NOMO-1 (cell line): Measurements from ENCODE around the gene GPR18.

ENCODE experiments used
- DNase-seq, 2 experiments: peaks; one replicate each; lab custom pipeline; 2025; ENCODE audit not compliant: unreplicated experiment in 2 of 2; lab: John Stamatoyannopoulos, UW

GPR18 gene, protein sequence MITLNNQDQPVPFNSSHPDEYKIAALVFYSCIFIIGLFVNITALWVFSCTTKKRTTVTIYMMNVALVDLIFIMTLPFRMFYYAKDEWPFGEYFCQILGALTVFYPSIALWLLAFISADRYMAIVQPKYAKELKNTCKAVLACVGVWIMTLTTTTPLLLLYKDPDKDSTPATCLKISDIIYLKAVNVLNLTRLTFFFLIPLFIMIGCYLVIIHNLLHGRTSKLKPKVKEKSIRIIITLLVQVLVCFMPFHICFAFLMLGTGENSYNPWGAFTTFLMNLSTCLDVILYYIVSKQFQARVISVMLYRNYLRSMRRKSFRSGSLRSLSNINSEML

DNA sequence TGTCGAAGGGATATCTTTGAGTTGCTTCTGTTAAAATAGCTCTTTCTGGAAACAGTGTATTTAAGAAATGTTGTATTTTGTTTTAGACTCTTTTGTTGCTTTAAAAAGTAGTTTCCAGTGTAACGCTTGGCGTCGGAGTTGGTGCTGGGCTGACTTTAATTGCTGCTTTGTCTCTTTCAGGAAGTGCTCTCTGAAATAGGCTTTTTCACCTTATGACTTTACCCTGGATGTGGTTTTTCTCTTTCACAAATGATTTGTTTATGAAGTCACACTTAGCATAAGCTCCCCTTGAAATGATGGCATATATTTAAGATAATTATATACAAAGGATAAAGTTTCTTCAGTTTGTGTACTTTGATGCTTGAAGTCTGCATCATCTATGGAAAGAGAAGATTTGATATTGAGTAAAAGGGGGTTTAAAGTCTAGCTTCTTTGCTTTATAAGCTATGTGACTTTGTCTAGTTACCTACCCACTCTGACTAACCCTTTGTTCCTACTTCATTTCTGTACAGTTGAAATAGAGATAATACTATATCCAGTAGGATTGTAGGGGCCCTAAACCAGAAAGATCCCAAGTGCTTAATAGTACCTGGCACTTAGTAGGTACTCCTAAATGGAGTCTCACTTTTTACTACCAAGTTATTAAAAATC, at the start of gene GPR18:
Gene GPR18 (minus strand): TSS at position 170 of the 651 bp plus-strand sequence. CDS start 2,507 bp downstream, outside the sequence.
- DNase-seq, result peak; percentile 13 to 60

DNA sequence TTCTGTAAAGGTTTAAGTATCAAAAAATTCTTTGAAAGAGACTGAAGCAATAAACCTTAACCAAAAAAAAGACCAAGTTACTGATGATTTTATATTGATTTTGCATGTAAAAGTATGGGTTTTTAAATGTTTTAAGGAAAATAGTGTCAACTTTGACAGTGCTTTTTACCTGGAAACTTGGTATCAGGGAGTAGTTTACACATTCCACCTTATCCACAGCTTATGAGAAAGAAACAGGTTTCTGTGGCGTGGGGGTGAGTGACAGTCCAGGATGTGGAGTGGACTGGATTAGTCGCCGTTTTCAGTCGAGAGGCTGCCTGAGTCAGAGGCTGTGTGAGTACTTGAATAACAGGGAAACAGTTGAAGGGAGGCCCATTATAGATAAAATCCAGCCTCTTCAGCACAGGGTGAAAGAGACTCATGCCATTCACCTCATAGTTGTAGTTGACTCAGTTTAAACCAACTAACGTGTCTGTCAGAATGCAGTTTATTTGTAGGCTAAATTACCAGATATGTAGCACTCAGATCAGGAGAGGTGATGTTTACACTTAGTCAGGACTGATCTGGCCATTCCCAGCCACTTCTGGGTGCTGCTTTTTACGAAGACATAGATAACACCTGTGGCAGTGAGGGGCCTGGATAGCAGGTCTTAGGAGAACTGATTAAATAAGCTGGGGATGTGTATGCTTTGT, 49.6 kb upstream of the GPR18 start:
- DNase-seq, result peak in 1 of 2 experiments; percentile 15

DNA sequence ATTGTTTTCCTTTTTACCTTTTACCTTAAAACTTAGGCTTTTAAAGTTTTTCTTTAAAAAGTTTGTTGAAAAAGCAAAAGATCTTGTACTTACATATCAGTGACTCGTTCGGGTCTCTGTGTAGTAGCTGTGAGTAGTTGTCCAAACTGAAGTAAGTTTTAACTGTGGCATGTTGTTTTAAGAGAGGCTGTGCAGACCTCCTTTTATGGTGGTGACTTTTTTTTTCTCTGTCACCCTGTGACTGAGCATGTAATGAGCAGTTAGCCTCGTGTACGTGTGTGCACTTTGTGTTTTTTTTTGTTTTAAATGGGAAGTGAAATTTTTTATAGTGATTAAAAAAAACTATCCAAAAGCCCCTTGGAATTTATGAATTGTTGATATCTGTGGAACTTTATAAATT, 49.1 kb upstream of the GPR18 start, which contains the start of gene GPR183:
Gene GPR183 (minus strand): TSS at position 153 of the 400 bp plus-strand sequence. CDS start 11,254 bp downstream, outside the sequence.
- DNase-seq, result peak; percentile 35 to 67

DNA sequence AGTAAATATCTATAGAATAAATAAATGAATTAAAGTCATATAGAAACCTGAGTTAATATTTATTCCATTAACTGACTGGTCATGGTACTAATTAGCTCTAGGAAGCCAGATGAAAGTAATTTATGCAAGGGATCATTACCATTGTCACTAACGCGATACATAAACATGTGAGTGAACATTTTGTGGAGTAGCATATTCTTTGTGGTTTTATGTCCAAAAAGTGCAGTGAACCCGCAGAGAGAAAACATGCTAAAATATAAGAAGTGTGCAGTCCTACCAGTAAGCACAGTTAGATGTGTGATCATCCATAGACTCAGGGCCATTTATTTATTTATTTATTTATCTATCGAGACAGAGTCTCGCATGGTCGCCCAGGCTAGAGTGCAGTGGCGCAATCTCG, 47.4 kb upstream of the GPR18 start:
- no peak for DNase-seq

DNA sequence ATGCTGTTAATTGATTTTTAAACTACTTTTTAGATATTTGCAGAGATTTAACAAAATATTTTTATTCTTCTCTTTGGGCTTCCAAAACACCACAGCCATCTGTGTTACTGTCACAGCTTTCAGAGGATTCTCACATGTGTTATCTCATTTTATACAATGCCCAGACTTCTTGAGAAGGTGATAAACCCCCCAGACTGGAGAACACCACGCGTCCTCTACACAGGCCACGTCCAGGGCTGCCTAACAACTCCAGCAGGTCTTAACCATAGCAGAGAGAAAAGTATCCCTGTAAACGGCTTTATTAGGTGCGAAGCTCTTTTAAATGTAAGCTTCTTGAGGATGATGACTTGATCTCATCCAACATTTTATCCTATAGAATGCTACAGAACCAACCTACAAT, 47.0 kb upstream of the GPR18 start:
- no peak for DNase-seq

DNA sequence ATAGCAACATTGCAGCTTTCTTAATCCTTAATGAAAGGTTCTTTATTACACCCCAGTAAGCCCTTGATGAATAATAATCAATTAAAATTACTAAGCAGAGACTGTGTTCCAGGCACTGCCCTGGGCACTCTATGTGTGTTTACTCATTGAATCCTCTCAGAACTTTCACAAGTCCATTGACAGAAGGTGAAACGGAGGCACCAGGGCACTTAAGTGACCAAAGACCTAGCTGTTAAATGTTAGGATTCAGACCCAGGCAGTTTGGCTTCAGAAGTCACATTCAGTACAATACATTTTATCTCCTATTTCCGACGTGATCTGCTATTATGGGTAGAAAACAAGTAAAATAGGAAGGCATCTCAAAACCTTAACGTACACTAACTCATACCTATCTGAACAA, 46.4 kb upstream of the GPR18 start:
- DNase-seq, result no peak

DNA sequence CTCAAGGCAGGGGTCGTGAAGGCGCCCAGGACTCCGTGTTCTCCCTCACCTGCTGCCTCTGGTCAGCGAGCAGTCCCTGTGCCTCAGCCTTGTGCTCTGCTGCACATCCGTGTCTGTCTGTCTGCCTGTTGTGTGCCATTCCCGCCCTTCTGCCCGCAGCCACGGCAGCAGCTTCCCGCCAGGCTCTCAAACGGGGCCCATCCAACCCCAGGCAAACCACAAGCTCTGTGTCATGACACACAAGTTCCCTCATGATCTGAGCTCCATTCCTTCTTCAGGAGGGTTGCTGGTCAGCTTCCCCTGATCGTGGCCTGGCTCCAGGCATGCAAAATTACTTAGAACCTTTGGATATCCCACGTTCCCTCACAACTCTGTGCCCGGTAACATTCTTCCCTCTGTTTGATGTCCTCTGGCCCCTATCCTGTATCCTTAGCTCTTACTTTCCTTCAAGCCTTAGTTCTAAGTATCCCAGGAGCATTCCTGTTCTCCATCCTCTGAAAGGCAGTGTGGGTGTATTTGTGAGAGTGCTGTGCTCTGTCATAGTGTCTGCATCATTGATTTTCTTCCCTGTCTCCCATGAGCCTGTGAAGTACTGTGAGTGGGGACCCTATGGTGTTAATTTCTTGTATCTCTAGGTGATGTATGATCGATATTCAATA, 45.8 kb upstream of the GPR18 start:
- DNase-seq, result peak; percentile 66

DNA sequence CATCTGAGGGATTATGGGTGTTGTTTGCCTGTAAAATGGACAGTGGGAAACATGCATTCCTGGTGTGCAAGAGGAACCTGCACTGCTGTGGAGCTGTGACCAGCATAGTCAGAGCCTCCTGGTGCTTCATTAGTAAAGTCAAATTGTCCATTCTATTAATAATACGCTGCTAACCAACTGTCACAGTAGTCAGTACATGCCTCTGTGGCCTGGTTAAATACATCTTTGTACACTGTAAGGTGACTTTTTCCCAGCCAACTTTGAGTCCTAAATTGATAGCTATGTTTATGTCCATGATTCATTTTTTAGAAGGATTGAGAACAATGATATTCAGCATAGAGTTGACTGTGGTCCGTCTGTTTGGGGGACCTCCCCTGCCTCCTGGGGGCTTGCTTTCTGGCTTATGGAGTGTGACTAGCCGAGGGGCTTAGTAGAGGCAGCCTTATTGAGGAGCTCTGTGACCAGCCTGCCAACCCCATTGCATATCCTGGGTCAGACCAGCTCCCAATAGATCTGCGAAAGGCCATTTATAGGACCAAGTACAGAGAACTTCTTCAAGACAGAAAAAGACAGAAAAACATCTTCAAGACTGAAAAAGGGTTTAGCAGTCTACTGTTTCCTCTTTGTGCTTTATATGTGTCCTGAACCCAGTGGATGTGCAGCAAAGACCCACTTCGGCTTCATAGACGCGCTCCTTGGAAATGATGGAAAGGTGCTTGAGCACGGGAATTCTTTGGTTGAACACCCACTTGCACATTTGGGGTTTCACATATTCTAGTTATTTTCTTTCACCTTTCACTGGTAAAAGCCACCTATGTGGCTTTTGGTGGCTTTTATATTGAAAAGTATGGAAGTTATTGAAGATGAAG, 44.7 kb upstream of the GPR18 start:
- DNase-seq, result no peak

DNA sequence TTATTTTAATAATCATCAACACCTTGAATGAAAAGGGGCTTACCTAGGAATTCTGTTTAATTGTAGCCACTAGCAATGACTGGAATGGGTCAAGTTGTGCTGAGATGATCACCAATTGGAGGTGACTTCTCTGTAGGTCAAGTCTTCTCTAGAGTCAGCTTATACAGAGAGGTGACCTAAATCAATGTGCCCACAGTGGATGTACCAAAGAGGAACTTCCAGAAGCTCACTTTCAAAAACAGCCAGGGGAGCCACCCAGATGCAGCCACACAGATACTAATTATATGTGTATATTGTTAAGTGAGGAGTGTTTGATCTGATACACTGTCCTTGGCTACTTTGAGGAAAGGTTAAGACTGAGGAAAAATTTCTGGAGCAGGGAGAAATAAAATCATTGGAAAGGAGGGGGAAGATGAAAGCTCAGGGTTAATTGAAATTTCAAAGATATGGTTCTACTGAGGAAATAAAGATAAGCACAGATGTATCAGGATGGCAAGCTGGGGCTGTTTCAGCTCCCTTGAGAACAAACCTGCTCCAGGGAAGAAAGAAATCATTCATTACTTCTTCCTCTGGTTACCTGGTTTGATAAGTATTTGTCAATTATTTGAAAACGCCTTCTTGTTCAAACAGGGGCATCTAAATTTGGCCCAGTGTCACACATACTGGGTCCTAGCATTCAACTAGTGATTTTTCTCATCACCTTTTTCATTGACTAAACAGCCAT, 43.9 kb upstream of the GPR18 start:
- DNase-seq, result peak in 1 of 2 experiments; percentile 55

DNA sequence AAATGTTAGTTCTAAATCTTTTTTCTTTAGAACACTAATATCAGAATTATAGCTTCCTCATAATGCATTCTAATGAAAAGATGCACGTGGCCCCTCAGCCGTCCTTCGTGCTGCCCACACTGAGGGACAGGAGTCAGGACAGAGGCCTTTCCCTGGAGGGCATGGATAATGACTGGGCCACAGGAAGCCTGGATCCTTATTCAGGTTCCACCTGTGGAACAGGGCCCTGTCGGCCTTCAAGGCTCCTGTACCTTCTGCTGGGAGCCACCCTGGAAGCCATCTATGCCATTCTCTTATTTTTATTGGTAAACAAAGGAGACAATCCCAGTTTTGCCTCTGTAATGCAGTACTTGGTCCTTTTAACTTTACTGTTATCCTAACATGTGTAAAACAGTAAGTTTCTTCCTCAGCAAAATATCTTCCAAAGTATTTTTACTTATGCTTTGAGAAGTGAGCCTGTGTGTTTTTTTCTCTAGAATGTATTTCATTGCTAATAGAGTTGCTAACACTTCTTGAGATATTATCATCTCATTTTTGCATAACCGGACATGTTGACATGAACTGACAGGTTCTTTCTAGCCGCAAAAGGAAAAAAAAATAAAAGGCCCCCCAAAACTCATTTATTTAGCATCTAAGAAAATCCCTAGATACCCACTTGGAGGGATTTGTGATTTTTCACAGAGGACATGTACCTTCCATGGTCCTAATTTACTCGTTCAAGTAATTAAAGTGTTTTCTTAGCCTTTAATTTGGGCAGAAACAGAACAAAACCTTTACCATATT, 43.1 kb upstream of the GPR18 start:
- DNase-seq, result no peak

DNA sequence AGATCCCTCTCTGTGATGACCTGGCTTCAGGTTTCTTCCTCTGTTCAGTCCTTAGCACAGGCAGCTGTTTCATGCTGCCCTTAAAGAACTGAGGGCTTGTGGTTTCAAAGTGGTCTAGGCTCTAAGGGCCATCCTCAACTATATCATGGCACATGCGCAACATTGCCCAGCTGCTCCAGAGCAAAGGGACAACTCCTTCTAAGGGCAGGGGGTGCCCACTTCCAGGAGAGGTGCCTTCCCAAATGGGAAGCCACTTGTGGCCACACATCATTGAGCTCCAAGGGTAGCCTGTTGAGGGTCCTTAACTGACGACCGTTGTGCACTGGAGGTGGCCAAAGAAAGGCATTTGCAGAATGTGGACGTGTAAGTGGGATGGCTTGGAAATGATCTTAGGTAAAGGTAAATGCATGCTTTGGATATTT, 41.8 kb upstream of the GPR18 start:
- no peak for DNase-seq

DNA sequence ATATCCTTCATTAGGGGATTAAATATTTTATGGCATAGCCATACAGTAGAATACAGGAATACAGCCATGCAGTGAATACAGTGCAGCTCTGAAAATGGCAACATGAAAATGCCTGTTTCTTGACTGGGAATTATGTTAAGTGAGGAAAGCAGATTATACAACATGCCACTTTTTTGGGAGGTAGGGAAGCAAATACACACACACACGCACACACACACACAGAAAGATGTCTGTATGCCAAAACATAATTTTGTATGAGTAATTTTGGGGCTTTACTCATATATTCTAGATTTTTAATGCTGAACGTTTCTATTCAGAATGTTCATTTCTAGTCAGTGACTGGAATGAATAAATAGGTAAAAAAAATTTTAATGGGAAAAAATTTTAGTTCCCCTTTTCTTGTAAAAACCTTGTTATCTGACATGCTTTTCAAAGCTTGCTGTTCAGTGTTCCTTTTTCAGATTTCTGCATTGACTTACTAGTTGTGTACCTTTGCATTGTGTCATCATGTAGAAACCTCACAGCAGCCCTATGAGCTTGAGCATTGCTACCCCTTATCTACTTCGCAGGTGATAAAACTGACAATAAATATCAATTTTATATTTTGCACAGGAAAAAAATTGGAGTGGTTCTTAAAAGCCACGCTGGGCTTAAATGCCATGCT, 41.2 kb upstream of the GPR18 start:
- no peak for DNase-seq

DNA sequence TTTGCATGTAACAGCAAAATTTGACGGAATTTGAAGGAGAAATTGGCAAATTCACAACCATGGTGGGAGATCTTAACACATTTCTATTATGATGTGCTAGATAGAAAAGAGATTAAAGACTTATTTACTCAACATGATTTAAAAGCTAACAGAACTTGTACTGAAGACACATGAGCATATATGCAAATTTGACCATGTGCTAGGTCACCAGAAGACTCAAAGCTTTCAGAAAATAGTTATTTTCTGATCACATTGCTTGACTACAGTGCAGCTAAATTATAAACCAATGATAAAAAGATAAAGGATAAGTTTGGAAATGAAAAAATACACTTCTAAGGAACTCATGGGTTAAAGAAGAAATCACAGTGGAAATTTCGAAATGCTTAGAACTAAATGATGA, 39.9 kb upstream of the GPR18 start:
- DNase-seq, result no peak

DNA sequence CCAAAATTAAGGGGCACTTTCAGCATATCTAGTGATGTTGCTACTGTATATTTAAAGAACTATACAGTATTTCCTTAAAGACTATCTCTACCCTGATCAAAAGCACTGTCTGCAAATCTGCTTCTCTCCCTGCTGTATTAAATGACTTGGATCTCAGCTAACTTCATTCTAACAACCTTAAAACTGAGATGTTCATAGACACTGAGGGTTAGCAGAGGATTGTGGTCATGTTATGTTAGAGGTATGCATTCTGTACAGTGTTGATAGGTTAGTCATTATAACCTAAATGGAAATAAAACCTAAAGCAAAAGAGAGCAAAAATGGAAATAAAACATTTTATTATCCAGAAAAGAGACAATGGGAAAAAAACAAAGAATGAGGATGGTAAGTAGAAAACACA, 39.2 kb upstream of the GPR18 start:
- no peak for DNase-seq

DNA sequence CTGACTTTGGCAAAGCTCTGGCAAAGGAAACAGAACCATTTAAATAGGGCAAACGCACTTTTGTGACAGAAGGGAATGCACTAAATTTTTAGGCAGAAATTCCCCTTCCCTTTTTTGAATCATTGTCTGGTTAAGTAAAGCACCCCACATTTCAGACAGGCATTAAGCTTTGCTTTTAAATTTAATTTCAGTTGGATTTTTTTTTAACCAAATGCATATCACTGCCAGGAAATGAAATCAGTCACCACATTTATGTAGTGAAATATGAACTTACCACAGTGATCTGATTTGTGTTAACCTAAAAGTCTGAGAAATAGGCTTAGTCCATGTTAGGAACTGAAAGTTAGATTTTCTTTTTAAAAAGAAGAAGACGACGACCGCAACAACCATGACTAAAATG, 38.2 kb upstream of the GPR18 start:
- DNase-seq, result peak in 1 of 2 experiments; percentile 69

DNA sequence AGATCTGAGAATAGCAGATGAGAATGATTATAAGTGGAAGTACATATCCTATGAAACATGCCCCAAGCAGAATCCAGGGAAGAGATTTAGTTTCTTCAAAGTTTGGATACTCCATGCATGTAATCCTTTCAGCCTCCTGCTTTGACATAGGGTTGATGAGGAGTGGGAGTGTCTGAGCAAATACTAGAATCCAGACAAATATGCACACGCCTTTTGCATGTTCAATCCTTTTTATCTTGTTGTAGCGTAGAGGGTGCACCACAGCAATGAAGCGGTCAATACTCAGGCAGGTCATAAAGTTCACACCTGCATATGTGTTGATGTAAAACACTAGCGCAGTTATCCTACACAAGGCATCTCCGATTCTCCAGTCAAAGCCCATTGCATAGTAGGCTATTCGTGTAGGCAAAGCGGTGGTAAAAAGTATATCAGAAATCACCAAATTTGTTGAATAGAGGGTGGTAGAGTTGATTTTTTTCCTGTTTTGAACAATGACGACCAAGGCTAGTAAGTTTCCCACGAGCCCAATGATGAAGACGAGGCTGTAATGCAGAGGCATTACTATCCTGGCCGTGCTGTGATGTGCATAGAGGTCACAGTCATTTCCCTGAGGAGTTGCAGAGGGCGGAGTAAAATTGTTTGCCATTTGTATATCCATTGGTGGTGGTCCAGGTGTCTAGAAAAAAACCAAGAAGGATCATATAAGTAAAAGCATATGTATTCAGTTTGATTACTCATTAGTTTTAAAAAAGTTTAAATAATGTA, 37.5 kb upstream of the GPR18 start:
- DNase-seq, result no peak

DNA sequence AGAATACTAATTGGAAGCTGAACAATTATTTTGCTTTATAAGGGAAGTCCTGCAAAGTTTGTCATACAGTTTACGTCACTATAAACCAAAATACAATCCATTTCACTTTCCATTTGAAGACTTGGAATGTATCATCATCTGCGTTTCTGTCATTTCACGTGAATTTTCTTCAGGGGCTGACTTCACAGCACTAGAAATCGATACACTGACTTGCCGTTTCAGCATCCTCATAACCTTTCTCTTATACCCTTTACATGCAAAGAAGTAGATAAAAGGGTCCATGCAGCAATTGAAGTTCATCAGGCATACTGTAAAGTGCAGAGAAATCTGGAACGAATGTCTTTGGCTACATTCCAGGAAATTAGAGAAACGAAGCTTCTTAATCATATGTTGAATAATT, 36.8 kb upstream of the GPR18 start:
- DNase-seq, result no peak
